GM12878 (cell line): ENCODE results near the gene IGFBP2. TPM values are rescaled to one million over a fixed set of nuclear protein-coding genes. Genes with fewer than 3 reads are reported as not detected.

Source experiments
- ATAC-seq: fragments of 200-7000 bp; cut with Tn5 transposase; 3 replicates; pipeline ENCODE4 v1.9.1; 2020; ENCODE audit warnings: mild to moderate bottlenecking, moderate library complexity
- BruUV-seq: library from RNA; stranded (reverse); fragments of 400-500 nt; replicated peaks from 2 replicates; lab custom pipeline; 2021; lab: Mats Ljungman, UMichigan
- CTCF ChIA-PET: fragments of 300-600 bp; sonication (Branson Sonifier 250); formaldehyde crosslinking; extraction: SDS; loops from one replicate; lab custom pipeline; 2021; ENCODE audit warnings: inconsistent platforms; lab: Yijun Ruan, JAX
- POLR2A ChIA-PET: fragments of 350-600 bp; formaldehyde crosslinking; extraction: SDS; loops from one replicate; lab custom pipeline; 2021; ENCODE audit warnings: inconsistent platforms; lab: Charles Lee
- RAD21 ChIA-PET: fragments of 300-600 bp; sonication (Branson Sonifier 250); formaldehyde crosslinking; loops from one replicate; lab custom pipeline; 2023; ENCODE audit warnings: antibody characterized with exemption; ENCODE audit not compliant: unreplicated experiment; lab: Charles Lee
- SMC1A ChIA-PET: fragments of 300-600 bp; sonication (Branson Sonifier 250); formaldehyde crosslinking; loops from one replicate; lab custom pipeline; 2023; ENCODE audit not compliant: unreplicated experiment, uncharacterized antibody; lab: Charles Lee
- DNase-seq: peaks from one replicate; pipeline ENCODE4 v3.0.0-alpha.2; 2011; ENCODE audit warnings: low read depth, low spot score
- FAIRE-seq: peaks from 3 replicates; lab custom pipeline; 2011; peaks lifted over from hg19 to GRCh38; lab: Jason Lieb, UNC
- H2AFZ ChIP-seq: 2 replicates; pipeline ENCODE4 v1.6.0; 2011; ENCODE audit warnings: low read depth, low read length, control low read depth; ENCODE audit not compliant: control insufficient read depth
- H3K27ac ChIP-seq: 2 replicates; pipeline ENCODE4 v1.5.1; 2011; ENCODE audit warnings: control low read depth; ENCODE audit not compliant: control insufficient read depth, insufficient read depth
- H3K27me3 ChIP-seq, 2 experiments: replicated peaks in 1 of 2; 2 replicates each; pipeline versions ENCODE4 v1.6.0 to v1.6.1; 2011; ENCODE audit warnings: low read length in 1 of 2; ENCODE audit not compliant: control insufficient read depth in 2 of 2, insufficient read depth in 2 of 2
- H3K36me3 ChIP-seq, 2 experiments: 2 replicates each; pipeline ENCODE4 v1.5.1; 2011; ENCODE audit warnings: low read length in 1 of 2; ENCODE audit not compliant: control insufficient read depth in 2 of 2, insufficient read depth in 2 of 2
- H3K4me1 ChIP-seq: 2 replicates; pipeline ENCODE4 v1.6.1; 2011; ENCODE audit warnings: mild to moderate bottlenecking, low read length, moderate library complexity, mixed read lengths; ENCODE audit not compliant: control insufficient read depth, insufficient read depth
- H3K4me2 ChIP-seq: 2 replicates; pipeline ENCODE4 v1.6.0; 2011; ENCODE audit warnings: control low read depth; ENCODE audit not compliant: control insufficient read depth, insufficient read depth
- H3K4me3 ChIP-seq: fragments of 200-600 bp; sonication (generic); 2 replicates; pipeline ENCODE4 v1.5.1; 2016
- H3K79me2 ChIP-seq: 2 replicates; pipeline ENCODE4 v1.6.0; 2011; ENCODE audit warnings: low read length; ENCODE audit not compliant: control insufficient read depth, insufficient read depth
- H3K9ac ChIP-seq: 2 replicates; pipeline ENCODE4 v1.8.0; 2011; ENCODE audit warnings: low read length, control low read depth, mixed read lengths; ENCODE audit not compliant: control insufficient read depth, insufficient read depth
- H3K9me3 ChIP-seq: replicated peaks from 3 replicates; pipeline ENCODE4 v1.5.1; 2011; ENCODE audit warnings: mild to moderate bottlenecking, low read length; ENCODE audit not compliant: control insufficient read depth, insufficient read depth
- H4K20me1 ChIP-seq: 2 replicates; pipeline ENCODE4 v1.6.0; 2011; ENCODE audit not compliant: control insufficient read depth, insufficient read depth
- ASH2L ChIP-seq: fragments of 300-600, 200-600 bp; sonication (generic); IDR thresholded peaks from 2 replicates; pipeline ENCODE4 v1.6.1; 2017; ENCODE audit warnings: low read depth, mild to moderate bottlenecking, borderline replicate concordance
- CBX5 ChIP-seq: sonication (generic); IDR thresholded peaks from 2 replicates; pipeline ENCODE4 v1.6.1; 2016; ENCODE audit warnings: low read depth, moderate library complexity, mild to moderate bottlenecking, inconsistent platforms
- EZH2 ChIP-seq: IDR thresholded peaks from 2 replicates; pipeline ENCODE4 v1.6.1; 2012; ENCODE audit warnings: low read depth, mild to moderate bottlenecking, control low read depth, inconsistent platforms, low read length, borderline replicate concordance; ENCODE audit not compliant: control insufficient read depth
- GABPA ChIP-seq: IDR thresholded peaks from 2 replicates; pipeline ENCODE4 v1.6.1; 2014; ENCODE audit warnings: antibody characterized with exemption, low read depth, mild to moderate bottlenecking, inconsistent platforms
- GATAD2B ChIP-seq: fragments of 450-650 bp; conservative IDR thresholded peaks from 2 replicates; pipeline ENCODE4 v1.6.1; 2017; ENCODE audit warnings: low read depth, mild to moderate bottlenecking, moderate library complexity
- HCFC1 ChIP-seq: fragments of 150-350 bp; IDR thresholded peaks from 2 replicates; pipeline ENCODE4 v1.6.1; 2014; ENCODE audit warnings: low read length
- HDAC2 ChIP-seq: fragments of 200-600 bp; sonication (generic); IDR thresholded peaks from 2 replicates; pipeline ENCODE4 v1.6.1; 2017
- JUND ChIP-seq: IDR thresholded peaks from 2 replicates; pipeline ENCODE4 v1.6.1; 2012; ENCODE audit warnings: low read depth, mild to moderate bottlenecking, low read length, improper control_type of control experiment, moderate library complexity
- POLR2AphosphoS2 ChIP-seq: IDR thresholded peaks from 2 replicates; pipeline ENCODE4 v1.6.1; 2011; ENCODE audit warnings: low read depth, mild to moderate bottlenecking, low read length, improper control_type of control experiment, moderate library complexity
- TCF7 ChIP-seq: IDR thresholded peaks from 2 replicates; pipeline ENCODE4 v1.6.1; 2014; ENCODE audit warnings: antibody characterized with exemption, borderline replicate concordance
- YY1 ChIP-seq: IDR thresholded peaks from 2 replicates; pipeline ENCODE4 v1.6.1; 2011; ENCODE audit warnings: low read depth, mild to moderate bottlenecking, low read length
- ZBED1 ChIP-seq: IDR thresholded peaks from 2 replicates; pipeline ENCODE4 v1.6.1; 2016; ENCODE audit warnings: borderline replicate concordance
- WGBS: methylation state at CpG from one replicate; pipeline ENCODE4 v1.1.6; 2016; ENCODE audit warnings: low lambda C conversion rate; ENCODE audit not compliant: insufficient replicate concordance, insufficient coverage; ENCODE audit errors: missing lambda C conversion rate; 5-methylcytosine and 5-hydroxymethylcytosine counted together
- in situ Hi-C: fragments of 300-500 bp; cut with MboI; formaldehyde crosslinking; loops from 9 replicates; pipeline ENCODE4 v1.14.3; 2018; ENCODE audit warnings: mixed read lengths
- intact Hi-C: fragments of 100-400 bp; cut with micrococcal nuclease; formaldehyde crosslinking; loops from one replicate; pipeline ENCODE4 v1.14.2; 2022; ENCODE audit not compliant: unreplicated experiment
- polyA plus RNA-seq, 11 experiments: library from polyadenylated mRNA; depleted of rRNA in 4 of 11; unstranded in 6 of 11; stranded (reverse) in 5 of 11; fragments of >200 nt; fragmentation: Nextera tagmentation in 4 of 11; fragmentation: Illumina TruSeq in 1 of 11; extraction: Ambion mirVana in 4 of 11; extraction: Trizol in 1 of 11; gene quantifications; 1 replicate in 1 of 11; 2 replicates in 10 of 11; pipeline versions ENCODE4 v1.2.1 to v1.2.3, GENCODE V29; 2011 to 2016; ENCODE audit warnings: inconsistent platforms in 2 of 11, missing spikeins in 2 of 11, low read depth in 1 of 11
- total RNA-seq, 4 experiments: library from RNA; depleted of rRNA in 3 of 4; stranded (reverse); fragments of >200 nt in 3 of 4; fragmentation: Illumina TruSeq in 1 of 4; extraction: Trizol in 1 of 4; gene quantifications; 2 replicates each; pipeline versions ENCODE4 v1.2.1 to v1.2.3, GENCODE V29; 2013 to 2021
- TF ChIP-seq, protein P1 (sequence below): fragments of 450-650 bp; IDR thresholded peaks from 2 replicates; pipeline ENCODE4 v1.6.1; 2017; ENCODE audit warnings: antibody characterized with exemption, mild to moderate bottlenecking, moderate library complexity
- TF ChIP-seq, protein P2 (sequence below): fragments of 450-650 bp; IDR thresholded peaks from 2 replicates; pipeline ENCODE4 v1.6.1; 2018; ENCODE audit warnings: mild to moderate bottlenecking, low read depth, moderate library complexity; ENCODE audit not compliant: partially characterized antibody

The IGFBP2 gene
- total and polyA plus RNA-seq, 10 of the 15 experiments (the other 5 are each of a cell fraction or from before 2014, with no cell fraction given) = 0.11 to 1.5 (median 0.38) TPM; not detected in 5

DNA sequence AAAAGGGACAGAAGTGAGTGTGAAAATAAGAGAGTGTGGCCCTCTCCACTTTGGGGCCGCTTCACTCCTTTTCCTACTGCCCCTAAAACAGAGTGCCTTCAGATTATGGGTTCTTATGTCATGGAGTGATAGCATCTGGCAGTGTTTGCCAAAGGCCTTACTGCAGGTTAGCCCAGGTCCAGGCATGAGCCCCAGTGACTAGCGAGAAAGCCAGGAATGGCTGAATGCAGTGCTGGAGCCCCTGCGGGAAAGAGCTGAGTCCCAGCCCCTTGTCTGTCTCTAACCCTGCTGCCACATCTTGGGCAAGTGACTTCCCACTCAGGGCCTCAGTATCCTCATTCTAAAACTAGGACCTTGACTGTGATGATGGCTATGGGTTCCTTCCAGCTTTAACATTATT is 56.2 kb downstream of the IGFBP2 start:
- no TSS peak for BruUV-seq
- H3K9me3 ChIP-seq = no peaks in the 10 kb centered on the region
- ChIA-PET CTCF (interaction anchor here (1.0 to 1.7 kb wide), 2 partner anchors 822 to 1067 kb away, joined by 3 to 4 read pairs; no protein-coding TSS in a partner anchor), POLR2A (no interaction called here), SMC1A (interaction anchor here (0.8 kb wide), 1 partner anchor 9 kb away, joined by 3 read pairs; no protein-coding TSS in a partner anchor), RAD21 (no interaction called here)
- H3K36me3 ChIP-seq = no peaks in the 10 kb centered on the region
- no peak overlapping the region for H3K27ac ChIP-seq
- H3K4me3 ChIP-seq = no peak overlapping the region
- H3K79me2 ChIP-seq = no peaks in the 10 kb centered on the region
- no peaks in the 10 kb centered on the region for H4K20me1 ChIP-seq
- FAIRE-seq = no peak
- WGBS = 45% methylated on average over 3 of the region's 3 CpGs
- intact Hi-C loops = no loop called here
- H3K4me1 ChIP-seq = no peaks in the 10 kb centered on the region
- in situ Hi-C loops = no loop called here
- no peak overlapping the region for H2AFZ ChIP-seq
- no peak for ATAC-seq
- H3K4me2 ChIP-seq = no peak overlapping the region
- no peak overlapping the region for H3K9ac ChIP-seq
- peaks cover 10 to 11% of the 10 kb centered on the region in 2 experiments for H3K27me3 ChIP-seq
- TF ChIP-seq GATAD2B (no peak), GABPA (no peak), HCFC1 (no peak), HDAC2 (no peak), JUND (no peak), TCF7 (no peak), CBX5 (no peak), YY1 (no peak), POLR2AphosphoS2 (no peak), ASH2L (no peak), ZBED1 (no peak), EZH2 (no peak)
- TF ChIP-seq, protein P1, sequence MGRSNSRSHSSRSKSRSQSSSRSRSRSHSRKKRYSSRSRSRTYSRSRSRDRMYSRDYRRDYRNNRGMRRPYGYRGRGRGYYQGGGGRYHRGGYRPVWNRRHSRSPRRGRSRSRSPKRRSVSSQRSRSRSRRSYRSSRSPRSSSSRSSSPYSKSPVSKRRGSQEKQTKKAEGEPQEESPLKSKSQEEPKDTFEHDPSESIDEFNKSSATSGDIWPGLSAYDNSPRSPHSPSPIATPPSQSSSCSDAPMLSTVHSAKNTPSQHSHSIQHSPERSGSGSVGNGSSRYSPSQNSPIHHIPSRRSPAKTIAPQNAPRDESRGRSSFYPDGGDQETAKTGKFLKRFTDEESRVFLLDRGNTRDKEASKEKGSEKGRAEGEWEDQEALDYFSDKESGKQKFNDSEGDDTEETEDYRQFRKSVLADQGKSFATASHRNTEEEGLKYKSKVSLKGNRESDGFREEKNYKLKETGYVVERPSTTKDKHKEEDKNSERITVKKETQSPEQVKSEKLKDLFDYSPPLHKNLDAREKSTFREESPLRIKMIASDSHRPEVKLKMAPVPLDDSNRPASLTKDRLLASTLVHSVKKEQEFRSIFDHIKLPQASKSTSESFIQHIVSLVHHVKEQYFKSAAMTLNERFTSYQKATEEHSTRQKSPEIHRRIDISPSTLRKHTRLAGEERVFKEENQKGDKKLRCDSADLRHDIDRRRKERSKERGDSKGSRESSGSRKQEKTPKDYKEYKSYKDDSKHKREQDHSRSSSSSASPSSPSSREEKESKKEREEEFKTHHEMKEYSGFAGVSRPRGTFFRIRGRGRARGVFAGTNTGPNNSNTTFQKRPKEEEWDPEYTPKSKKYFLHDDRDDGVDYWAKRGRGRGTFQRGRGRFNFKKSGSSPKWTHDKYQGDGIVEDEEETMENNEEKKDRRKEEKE = no peak
- TF ChIP-seq, protein P2, sequence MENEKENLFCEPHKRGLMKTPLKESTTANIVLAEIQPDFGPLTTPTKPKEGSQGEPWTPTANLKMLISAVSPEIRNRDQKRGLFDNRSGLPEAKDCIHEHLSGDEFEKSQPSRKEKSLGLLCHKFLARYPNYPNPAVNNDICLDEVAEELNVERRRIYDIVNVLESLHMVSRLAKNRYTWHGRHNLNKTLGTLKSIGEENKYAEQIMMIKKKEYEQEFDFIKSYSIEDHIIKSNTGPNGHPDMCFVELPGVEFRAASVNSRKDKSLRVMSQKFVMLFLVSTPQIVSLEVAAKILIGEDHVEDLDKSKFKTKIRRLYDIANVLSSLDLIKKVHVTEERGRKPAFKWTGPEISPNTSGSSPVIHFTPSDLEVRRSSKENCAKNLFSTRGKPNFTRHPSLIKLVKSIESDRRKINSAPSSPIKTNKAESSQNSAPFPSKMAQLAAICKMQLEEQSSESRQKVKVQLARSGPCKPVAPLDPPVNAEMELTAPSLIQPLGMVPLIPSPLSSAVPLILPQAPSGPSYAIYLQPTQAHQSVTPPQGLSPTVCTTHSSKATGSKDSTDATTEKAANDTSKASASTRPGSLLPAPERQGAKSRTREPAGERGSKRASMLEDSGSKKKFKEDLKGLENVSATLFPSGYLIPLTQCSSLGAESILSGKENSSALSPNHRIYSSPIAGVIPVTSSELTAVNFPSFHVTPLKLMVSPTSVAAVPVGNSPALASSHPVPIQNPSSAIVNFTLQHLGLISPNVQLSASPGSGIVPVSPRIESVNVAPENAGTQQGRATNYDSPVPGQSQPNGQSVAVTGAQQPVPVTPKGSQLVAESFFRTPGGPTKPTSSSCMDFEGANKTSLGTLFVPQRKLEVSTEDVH = no peak
- no peak for DNase-seq
